DND-41 (cell line): Measurements from ENCODE around the gene TMEM255B.

Source experiments
- ATAC-seq: fragments of 200-7000 bp; cut with Tn5 transposase; 3 replicates; pipeline ENCODE4 v1.9.1; 2021; ENCODE audit warnings: low read depth; ENCODE audit not compliant: insufficient read depth
- DNase-seq: peaks from one replicate; pipeline ENCODE4 v3.0.0-alpha.2; 2020
- H2AFZ ChIP-seq: 2 replicates; pipeline ENCODE4 v1.6.0; 2012; ENCODE audit warnings: low read depth, low read length
- H3K27ac ChIP-seq: 2 replicates; pipeline ENCODE4 v1.5.1; 2012; ENCODE audit warnings: low read length, inconsistent platforms
- H3K27me3 ChIP-seq: fragments of 200-600 bp; sonication (generic); 2 replicates; pipeline ENCODE4 v1.6.0; 2012; ENCODE audit warnings: low read length, mild to moderate bottlenecking, inconsistent platforms; ENCODE audit not compliant: insufficient read depth, poor library complexity
- H3K36me3 ChIP-seq: 2 replicates; pipeline ENCODE4 v1.5.1; 2012; ENCODE audit warnings: low read length, inconsistent platforms; ENCODE audit not compliant: insufficient read depth
- H3K4me1 ChIP-seq: 2 replicates; pipeline ENCODE4 v1.5.1; 2012; ENCODE audit warnings: mild to moderate bottlenecking, low read length; ENCODE audit not compliant: insufficient read depth
- H3K4me2 ChIP-seq: 2 replicates; pipeline ENCODE4 v1.6.0; 2012; ENCODE audit warnings: mild to moderate bottlenecking, moderate library complexity, low read length, inconsistent platforms; ENCODE audit not compliant: insufficient read depth
- H3K4me3 ChIP-seq, 2 experiments: fragments of 200-600 bp in 1 of 2; shearing (Covaris generic) in 1 of 2; 2 replicates each; pipeline ENCODE4 v1.5.1; 2012 to 2016; ENCODE audit warnings: inconsistent platforms in 2 of 2, low read length in 2 of 2, mild to moderate bottlenecking in 2 of 2, low read depth in 1 of 2, moderate library complexity in 1 of 2
- H3K79me2 ChIP-seq: 2 replicates; pipeline ENCODE4 v1.6.0; 2012; ENCODE audit warnings: low read length, inconsistent platforms; ENCODE audit not compliant: insufficient read depth
- H3K9ac ChIP-seq: 2 replicates; pipeline ENCODE4 v1.6.0; 2012; ENCODE audit warnings: low read depth, mild to moderate bottlenecking, inconsistent platforms, low read length, moderate library complexity
- H3K9me3 ChIP-seq: 2 replicates; pipeline ENCODE4 v1.5.1; 2012; ENCODE audit warnings: low read length, moderate library complexity, mild to moderate bottlenecking, inconsistent platforms; ENCODE audit not compliant: insufficient read depth, severe bottlenecking
- H4K20me1 ChIP-seq: 2 replicates; pipeline ENCODE4 v1.6.0; 2012; ENCODE audit warnings: low read length; ENCODE audit not compliant: insufficient read depth
- EZH2 ChIP-seq: IDR thresholded peaks from 3 replicates; pipeline ENCODE4 v1.6.1; 2012; ENCODE audit warnings: borderline replicate concordance, low read depth, mild to moderate bottlenecking, moderate library complexity, low read length, inconsistent platforms; ENCODE audit not compliant: severe bottlenecking
- TF ChIP-seq, protein P1 (sequence below): IDR thresholded peaks from 2 replicates; pipeline ENCODE4 v1.5.1; 2012; ENCODE audit warnings: borderline replicate concordance, low read length, moderate library complexity, mild to moderate bottlenecking; ENCODE audit not compliant: poor library complexity, severe bottlenecking; ENCODE audit errors: extremely low read depth

TMEM255B gene

GRCh38 chr13:113806104-113806471 lies 47.1 kb downstream of the TMEM255B start:
- Histone ChIP-seq H3K36me3 (no peaks in the 10 kb centered on the region), H2AFZ (no peak overlapping the region), H3K4me1 (no peaks in the 10 kb centered on the region), H3K79me2 (no peaks in the 10 kb centered on the region), H3K4me3 (no peak overlapping the region), H3K27me3 (no peaks in the 10 kb centered on the region), H3K4me2 (no peak overlapping the region), H4K20me1 (peaks cover 4% of the 10 kb centered on the region), H3K9ac (no peak overlapping the region), H3K27ac (no peak overlapping the region), H3K9me3 (peaks cover 21% of the 10 kb centered on the region)
- DNase-seq (no peak), ATAC-seq (no peak)
- no peak for TF ChIP-seq EZH2
- TF ChIP-seq, protein P1, sequence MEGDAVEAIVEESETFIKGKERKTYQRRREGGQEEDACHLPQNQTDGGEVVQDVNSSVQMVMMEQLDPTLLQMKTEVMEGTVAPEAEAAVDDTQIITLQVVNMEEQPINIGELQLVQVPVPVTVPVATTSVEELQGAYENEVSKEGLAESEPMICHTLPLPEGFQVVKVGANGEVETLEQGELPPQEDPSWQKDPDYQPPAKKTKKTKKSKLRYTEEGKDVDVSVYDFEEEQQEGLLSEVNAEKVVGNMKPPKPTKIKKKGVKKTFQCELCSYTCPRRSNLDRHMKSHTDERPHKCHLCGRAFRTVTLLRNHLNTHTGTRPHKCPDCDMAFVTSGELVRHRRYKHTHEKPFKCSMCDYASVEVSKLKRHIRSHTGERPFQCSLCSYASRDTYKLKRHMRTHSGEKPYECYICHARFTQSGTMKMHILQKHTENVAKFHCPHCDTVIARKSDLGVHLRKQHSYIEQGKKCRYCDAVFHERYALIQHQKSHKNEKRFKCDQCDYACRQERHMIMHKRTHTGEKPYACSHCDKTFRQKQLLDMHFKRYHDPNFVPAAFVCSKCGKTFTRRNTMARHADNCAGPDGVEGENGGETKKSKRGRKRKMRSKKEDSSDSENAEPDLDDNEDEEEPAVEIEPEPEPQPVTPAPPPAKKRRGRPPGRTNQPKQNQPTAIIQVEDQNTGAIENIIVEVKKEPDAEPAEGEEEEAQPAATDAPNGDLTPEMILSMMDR: no peak

GRCh38 chr13:113806526-113806925 lies 47.5 kb downstream of the TMEM255B start:
- Histone ChIP-seq H4K20me1 (peaks cover 4% of the 10 kb centered on the region), H2AFZ (no peak overlapping the region), H3K27ac (no peak overlapping the region), H3K4me2 (no peak overlapping the region), H3K9me3 (peaks cover 21% of the 10 kb centered on the region), H3K9ac (no peak overlapping the region), H3K4me1 (no peaks in the 10 kb centered on the region), H3K36me3 (no peaks in the 10 kb centered on the region), H3K27me3 (no peaks in the 10 kb centered on the region), H3K79me2 (no peaks in the 10 kb centered on the region), H3K4me3 (no peak overlapping the region)
- TF ChIP-seq, protein P1: no peak
- DNase-seq: no peak
- ATAC-seq: no peak

DNA sequence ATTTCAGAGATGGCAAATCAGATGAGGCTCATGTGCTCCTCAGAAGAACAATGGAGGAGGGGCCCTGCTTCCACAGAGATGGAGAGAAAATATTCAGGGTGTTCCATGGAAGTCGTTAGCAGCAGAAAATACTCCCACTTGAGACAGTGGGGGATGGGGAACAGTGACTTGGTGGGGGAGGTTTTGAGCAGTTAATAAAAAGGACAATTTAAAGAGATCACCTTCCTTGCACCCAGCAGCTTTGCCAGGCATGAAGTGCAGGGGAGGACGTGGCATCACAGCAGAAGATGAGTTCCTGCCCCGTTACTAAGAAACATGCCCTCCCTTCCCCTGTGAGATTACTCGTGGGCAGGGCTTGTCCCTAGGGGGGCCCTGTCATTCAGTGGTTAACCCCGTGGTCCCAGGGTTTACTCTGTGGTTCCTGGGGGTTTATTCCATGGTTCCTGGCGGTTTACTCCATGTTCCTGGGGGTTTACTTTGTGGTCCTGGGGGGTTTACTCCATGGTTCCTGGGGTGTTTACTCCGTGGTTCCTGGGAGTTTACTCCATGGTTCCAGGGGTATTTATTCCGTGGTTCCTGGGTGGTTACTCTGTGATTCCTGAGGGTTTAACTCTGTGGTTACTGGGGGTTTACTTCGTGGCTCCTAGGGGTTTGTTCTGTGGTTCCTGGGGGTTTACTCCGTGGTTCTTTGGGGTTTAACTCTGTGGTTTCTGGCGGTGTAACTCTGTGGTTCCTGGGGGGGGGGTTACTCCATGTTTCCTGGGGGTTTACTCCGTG lies 49.2 kb downstream of the TMEM255B start:
- no peak for TF ChIP-seq EZH2
- TF ChIP-seq, protein P1: no peak
- H3K27me3 ChIP-seq: no peaks in the 10 kb centered on the region
- no peak overlapping the region for H3K4me3 ChIP-seq
- H3K36me3 ChIP-seq: no peaks in the 10 kb centered on the region
- H3K4me1 ChIP-seq: no peaks in the 10 kb centered on the region
- no peak overlapping the region for H2AFZ ChIP-seq
- peaks cover 21% of the 10 kb centered on the region for H3K9me3 ChIP-seq
- H3K9ac ChIP-seq: no peak overlapping the region
- H3K79me2 ChIP-seq: no peaks in the 10 kb centered on the region
- ATAC-seq (no peak), DNase-seq (no peak)
- peaks cover 4% of the 10 kb centered on the region; the same call in 1 of the 2 replicates for H4K20me1 ChIP-seq
- no peak overlapping the region for H3K4me2 ChIP-seq
- no peak overlapping the region for H3K27ac ChIP-seq

DNA sequence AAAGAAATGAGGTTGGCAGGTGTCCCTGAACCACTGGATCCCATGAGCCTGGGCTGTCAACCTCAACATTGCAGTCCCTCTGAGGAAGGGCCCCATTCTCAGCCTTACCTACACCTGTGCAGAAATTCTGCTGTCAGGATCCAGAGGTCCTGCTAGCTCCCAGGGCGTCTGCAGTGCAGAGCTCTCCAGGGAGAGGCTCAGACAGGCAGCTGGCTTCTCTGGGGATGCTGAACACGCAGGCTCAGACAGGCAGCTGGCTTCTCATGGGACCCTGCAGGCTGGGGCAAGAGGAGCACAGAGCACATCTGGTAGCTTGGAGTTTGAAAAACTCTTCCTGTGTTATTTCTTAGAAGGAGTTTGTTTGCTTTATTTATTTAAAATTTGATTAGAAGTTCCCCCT lies 50.9 kb downstream of the TMEM255B start:
- Histone ChIP-seq H4K20me1 (no peaks in the 10 kb centered on the region), H3K4me2 (no peak overlapping the region), H3K27ac (no peak overlapping the region), H3K4me3 (no peak overlapping the region), H3K79me2 (no peaks in the 10 kb centered on the region), H3K9me3 (peaks cover 21% of the 10 kb centered on the region), H2AFZ (no peak overlapping the region), H3K27me3 (no peaks in the 10 kb centered on the region), H3K4me1 (no peaks in the 10 kb centered on the region), H3K36me3 (no peaks in the 10 kb centered on the region), H3K9ac (no peak overlapping the region)
- ATAC-seq: no peak
- no peak for DNase-seq
- TF ChIP-seq EZH2: no peak
- TF ChIP-seq, protein P1: no peak
